SK-N-SH (cell line): Measurements from ENCODE around the gene C3orf22. TPM values are rescaled to one million over a fixed set of nuclear protein-coding genes. Genes with fewer than 3 reads are reported as not detected.

Source experiments
- CTCF ChIA-PET: fragments of 300-600, 350-600 bp; formaldehyde crosslinking; extraction: SDS; loops from one replicate; lab custom pipeline; 2021; lab: Yijun Ruan, JAX
- POLR2A ChIA-PET: fragments of 350-600 bp; sonication (Branson Sonifier 250); formaldehyde crosslinking; extraction: SDS; loops from one replicate; lab custom pipeline; 2020; ENCODE audit warnings: antibody characterized with exemption, inconsistent platforms; lab: Yijun Ruan, JAX
- DNase-seq: peaks from one replicate; pipeline ENCODE4 v3.0.0; 2012
- H2AFZ ChIP-seq: fragments of 200-600 bp; sonication (generic); 2 replicates; pipeline ENCODE4 v1.8.1; 2016; ENCODE audit warnings: antibody characterized with exemption, mild to moderate bottlenecking, low read depth
- H3F3A ChIP-seq: fragments of 200-600 bp; sonication (generic); replicated peaks from 2 replicates; pipeline ENCODE3; 2016; ENCODE audit warnings: antibody characterized with exemption, mild to moderate bottlenecking; ENCODE audit not compliant: insufficient read depth
- H3K27ac ChIP-seq, 2 experiments: fragments of 200-500 bp in 1 of 2; fragments of 200-600 bp in 1 of 2; sonication (Bioruptor generic) in 1 of 2; sonication (generic), shearing (Covaris generic) in 1 of 2; 2 replicates each; pipeline versions ENCODE4 v1.5.1 to v1.6.1; 2014 to 2016; ENCODE audit warnings: low read depth in 2 of 2, inconsistent platforms in 1 of 2, low read length in 1 of 2, mild to moderate bottlenecking in 1 of 2, mixed read lengths in 1 of 2
- H3K27me3 ChIP-seq: fragments of 200-600 bp; sonication (generic), shearing (Covaris generic); 2 replicates; pipeline ENCODE4 v1.6.1; 2016; ENCODE audit warnings: mixed run types; ENCODE audit not compliant: insufficient read depth
- H3K36me3 ChIP-seq, 2 experiments: fragments of 200-500 bp in 1 of 2; fragments of 200-600 bp in 1 of 2; sonication (Bioruptor generic) in 1 of 2; sonication (generic) in 1 of 2; replicated peaks in 1 of 2; 2 replicates each; pipeline versions ENCODE3 to v1.5.1; 2014 to 2016; ENCODE audit warnings: low read length in 1 of 2, mild to moderate bottlenecking in 1 of 2; ENCODE audit not compliant: insufficient read depth in 2 of 2, control insufficient read depth in 1 of 2
- H3K4me1 ChIP-seq, 2 experiments: fragments of 200-500 bp in 1 of 2; fragments of 200-600 bp in 1 of 2; sonication (Bioruptor generic) in 1 of 2; sonication (generic), shearing (Covaris generic) in 1 of 2; 2 replicates each; pipeline versions ENCODE4 v1.5.1 to v1.6.1; 2014 to 2016; ENCODE audit warnings: low read depth in 1 of 2, low read length in 1 of 2, mixed run types in 1 of 2; ENCODE audit not compliant: insufficient read depth in 2 of 2, control insufficient read depth in 1 of 2
- H3K4me2 ChIP-seq: fragments of 200-600 bp; sonication (generic), shearing (Covaris generic); 2 replicates; pipeline ENCODE4 v1.6.1; 2017; ENCODE audit warnings: mixed run types
- H3K4me3 ChIP-seq, 2 experiments: fragments of 200-500 bp in 1 of 2; fragments of 200-600 bp in 1 of 2; sonication (Bioruptor generic) in 1 of 2; sonication (generic), shearing (Covaris generic) in 1 of 2; 2 replicates each; pipeline versions ENCODE4 v1.5.1 to v1.8.1; 2014 to 2016; ENCODE audit warnings: low read depth in 2 of 2, inconsistent platforms in 1 of 2, low read length in 1 of 2, mild to moderate bottlenecking in 1 of 2, mixed read lengths in 1 of 2, moderate library complexity in 1 of 2
- H3K79me2 ChIP-seq: fragments of 200-600 bp; sonication (generic); 2 replicates; pipeline ENCODE4 v1.8.1; 2017; ENCODE audit warnings: mild to moderate bottlenecking; ENCODE audit not compliant: insufficient read depth
- H3K9ac ChIP-seq: fragments of 200-600 bp; sonication (generic); 2 replicates; pipeline ENCODE4 v1.6.1; 2017; ENCODE audit warnings: mixed run types
- H3K9me2 ChIP-seq: fragments of 200-600 bp; sonication (generic); 2 replicates; pipeline ENCODE4 v1.6.1; 2017; ENCODE audit warnings: mixed run types
- H3K9me3 ChIP-seq: fragments of 200-600 bp; sonication (generic); 2 replicates; pipeline ENCODE4 v1.6.1; 2017; ENCODE audit warnings: mixed run types, mild to moderate bottlenecking, moderate library complexity
- H4K20me1 ChIP-seq: fragments of 200-600 bp; sonication (generic); 2 replicates; pipeline ENCODE4 v1.6.1; 2017; ENCODE audit warnings: mild to moderate bottlenecking, mixed run types; ENCODE audit not compliant: insufficient read depth
- ELF1 ChIP-seq: IDR thresholded peaks from 2 replicates; pipeline ENCODE4 v1.4.0; 2012
- EP300 ChIP-seq, 2 experiments: IDR thresholded peaks; 2 replicates each; pipeline versions ENCODE4 v1.4.0 to v1.6.1; 2012; ENCODE audit warnings: borderline replicate concordance in 1 of 2, low read depth in 1 of 2, low read length in 1 of 2
- EZH2phosphoT487 ChIP-seq: fragments of 200-600 bp; sonication (generic); IDR thresholded peaks from 2 replicates; pipeline ENCODE4 v1.6.1; 2017; ENCODE audit warnings: low read depth, mixed run types, mild to moderate bottlenecking, antibody characterized with exemption, moderate library complexity, borderline replicate concordance
- FOSL2 ChIP-seq: IDR thresholded peaks from 2 replicates; pipeline ENCODE4 v1.4.0; 2012; ENCODE audit warnings: low read depth, mild to moderate bottlenecking, moderate library complexity, borderline replicate concordance
- FOXJ3 ChIP-seq: sonication (generic); formaldehyde crosslinking; IDR thresholded peaks from 2 replicates; pipeline ENCODE4 v1.5.1; 2020; ENCODE audit warnings: mild to moderate bottlenecking, missing genetic modification reagents
- FOXM1 ChIP-seq: IDR thresholded peaks from 2 replicates; pipeline ENCODE4 v1.4.0; 2012; ENCODE audit warnings: low read depth, mild to moderate bottlenecking
- GATA2 ChIP-seq: sonication (generic); formaldehyde crosslinking; IDR thresholded peaks from 2 replicates; pipeline ENCODE4 v1.5.0; 2020; ENCODE audit warnings: mild to moderate bottlenecking, missing genetic modification reagents
- MEF2A ChIP-seq: IDR thresholded peaks from 2 replicates; pipeline ENCODE4 v1.4.0; 2012; ENCODE audit warnings: low read depth, borderline replicate concordance
- MXI1 ChIP-seq: IDR thresholded peaks from 2 replicates; pipeline ENCODE4 v1.6.1; 2012; ENCODE audit warnings: mild to moderate bottlenecking, low read depth, low read length, improper control_type of control experiment
- NFIC ChIP-seq: IDR thresholded peaks from 2 replicates; pipeline ENCODE4 v1.4.0; 2012; ENCODE audit warnings: borderline replicate concordance
- RAD21 ChIP-seq: IDR thresholded peaks from 2 replicates; pipeline ENCODE4 v1.6.1; 2012; ENCODE audit warnings: mild to moderate bottlenecking, low read length
- RXRA ChIP-seq: IDR thresholded peaks from 2 replicates; pipeline ENCODE4 v1.4.0; 2012; ENCODE audit warnings: low read depth, mild to moderate bottlenecking, borderline replicate concordance
- SMC3 ChIP-seq: IDR thresholded peaks from 2 replicates; pipeline ENCODE4 v1.6.1; 2012; ENCODE audit warnings: low read depth, low read length, improper control_type of control experiment
- YY1 ChIP-seq: IDR thresholded peaks from 2 replicates; pipeline ENCODE4 v1.4.0; 2012; ENCODE audit warnings: low read depth, mild to moderate bottlenecking
- polyA plus RNA-seq, 3 experiments: library from polyadenylated mRNA; depleted of rRNA; stranded (reverse); fragments of >200 nt; gene quantifications; 2 replicates each; pipeline ENCODE4 v1.2.3, GENCODE V29; 2012
- TF ChIP-seq, protein P1 (sequence below): IDR thresholded peaks from 2 replicates; pipeline ENCODE4; 2012
- TF ChIP-seq, protein P2 (sequence below): fragments of 200-600 bp; sonication (generic); IDR thresholded peaks from 2 replicates; pipeline ENCODE4 v1.6.1; 2017; ENCODE audit warnings: antibody characterized with exemption, mild to moderate bottlenecking, moderate library complexity
- TF ChIP-seq, protein P3 (sequence below): fragments of 150-350 bp; IDR thresholded peaks from 2 replicates; pipeline ENCODE4 v1.6.1; 2016; ENCODE audit warnings: mild to moderate bottlenecking, low read depth, low read length
- TF ChIP-seq, protein P4 (sequence below): fragments of 150-350 bp; IDR thresholded peaks from 2 replicates; pipeline ENCODE4 v1.6.1; 2017; ENCODE audit warnings: antibody characterized with exemption, low read length, low read depth, borderline replicate concordance
- TF ChIP-seq, protein P5 (sequence below): IDR thresholded peaks from 2 replicates; pipeline ENCODE4 v1.4.0; 2012; ENCODE audit warnings: low read depth, borderline replicate concordance

C3orf22 gene
- polyA plus RNA-seq, 1 of the 3 experiments (the other 2 are of a cell fraction), result not detected

DNA sequence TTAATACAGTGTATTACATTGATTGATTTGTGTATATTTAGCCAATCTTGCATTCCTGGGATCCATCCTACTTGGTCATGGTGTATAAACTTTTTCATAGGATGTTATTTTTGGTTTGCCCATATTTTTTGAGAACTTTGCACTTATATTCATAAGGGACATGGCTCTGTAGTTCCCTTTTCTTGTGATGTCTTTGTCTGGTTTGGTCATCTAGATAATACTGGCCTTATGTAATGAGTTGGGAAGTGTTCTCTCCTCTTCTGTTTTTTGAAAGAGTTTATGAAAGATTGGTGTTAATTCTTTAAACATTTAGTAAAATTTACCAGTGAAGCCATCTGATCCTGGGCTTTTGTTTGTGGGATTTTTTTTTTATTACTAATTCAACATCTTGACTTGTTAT lies 25.2 kb downstream of the C3orf22 start:
- no peak for DNase-seq
- H3K4me2 ChIP-seq, result no peak overlapping the region
- TF ChIP-seq RXRA, result no peak
- TF ChIP-seq NFIC, result no peak
- TF ChIP-seq MXI1, result no peak
- no peak for TF ChIP-seq EZH2phosphoT487
- no peak for TF ChIP-seq GATA2
- TF ChIP-seq SMC3, result no peak
- TF ChIP-seq, protein P1, sequence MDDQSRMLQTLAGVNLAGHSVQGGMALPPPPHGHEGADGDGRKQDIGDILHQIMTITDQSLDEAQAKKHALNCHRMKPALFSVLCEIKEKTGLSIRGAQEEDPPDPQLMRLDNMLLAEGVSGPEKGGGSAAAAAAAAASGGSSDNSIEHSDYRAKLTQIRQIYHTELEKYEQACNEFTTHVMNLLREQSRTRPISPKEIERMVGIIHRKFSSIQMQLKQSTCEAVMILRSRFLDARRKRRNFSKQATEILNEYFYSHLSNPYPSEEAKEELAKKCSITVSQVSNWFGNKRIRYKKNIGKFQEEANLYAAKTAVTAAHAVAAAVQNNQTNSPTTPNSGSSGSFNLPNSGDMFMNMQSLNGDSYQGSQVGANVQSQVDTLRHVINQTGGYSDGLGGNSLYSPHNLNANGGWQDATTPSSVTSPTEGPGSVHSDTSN, result no peak
- TF ChIP-seq ELF1, result no peak
- no peak for TF ChIP-seq FOXJ3 (CRISPR knock-in tag)
- TF ChIP-seq RAD21, result no peak
- no peak for TF ChIP-seq EP300 (IDR thresholded peaks at IDR 0.05; ENCODE audit: borderline replicate concordance in 1 of 2, low read depth in 1 of 2, low read length in 1 of 2)
- TF ChIP-seq FOXM1, result no peak
- TF ChIP-seq MEF2A, result no peak
- no peak for TF ChIP-seq FOSL2
- TF ChIP-seq, protein P2, sequence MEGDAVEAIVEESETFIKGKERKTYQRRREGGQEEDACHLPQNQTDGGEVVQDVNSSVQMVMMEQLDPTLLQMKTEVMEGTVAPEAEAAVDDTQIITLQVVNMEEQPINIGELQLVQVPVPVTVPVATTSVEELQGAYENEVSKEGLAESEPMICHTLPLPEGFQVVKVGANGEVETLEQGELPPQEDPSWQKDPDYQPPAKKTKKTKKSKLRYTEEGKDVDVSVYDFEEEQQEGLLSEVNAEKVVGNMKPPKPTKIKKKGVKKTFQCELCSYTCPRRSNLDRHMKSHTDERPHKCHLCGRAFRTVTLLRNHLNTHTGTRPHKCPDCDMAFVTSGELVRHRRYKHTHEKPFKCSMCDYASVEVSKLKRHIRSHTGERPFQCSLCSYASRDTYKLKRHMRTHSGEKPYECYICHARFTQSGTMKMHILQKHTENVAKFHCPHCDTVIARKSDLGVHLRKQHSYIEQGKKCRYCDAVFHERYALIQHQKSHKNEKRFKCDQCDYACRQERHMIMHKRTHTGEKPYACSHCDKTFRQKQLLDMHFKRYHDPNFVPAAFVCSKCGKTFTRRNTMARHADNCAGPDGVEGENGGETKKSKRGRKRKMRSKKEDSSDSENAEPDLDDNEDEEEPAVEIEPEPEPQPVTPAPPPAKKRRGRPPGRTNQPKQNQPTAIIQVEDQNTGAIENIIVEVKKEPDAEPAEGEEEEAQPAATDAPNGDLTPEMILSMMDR, result no peak
- TF ChIP-seq, protein P3, sequence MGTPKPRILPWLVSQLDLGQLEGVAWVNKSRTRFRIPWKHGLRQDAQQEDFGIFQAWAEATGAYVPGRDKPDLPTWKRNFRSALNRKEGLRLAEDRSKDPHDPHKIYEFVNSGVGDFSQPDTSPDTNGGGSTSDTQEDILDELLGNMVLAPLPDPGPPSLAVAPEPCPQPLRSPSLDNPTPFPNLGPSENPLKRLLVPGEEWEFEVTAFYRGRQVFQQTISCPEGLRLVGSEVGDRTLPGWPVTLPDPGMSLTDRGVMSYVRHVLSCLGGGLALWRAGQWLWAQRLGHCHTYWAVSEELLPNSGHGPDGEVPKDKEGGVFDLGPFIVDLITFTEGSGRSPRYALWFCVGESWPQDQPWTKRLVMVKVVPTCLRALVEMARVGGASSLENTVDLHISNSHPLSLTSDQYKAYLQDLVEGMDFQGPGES, result no peak
- TF ChIP-seq YY1, result no peak
- TF ChIP-seq, protein P4, sequence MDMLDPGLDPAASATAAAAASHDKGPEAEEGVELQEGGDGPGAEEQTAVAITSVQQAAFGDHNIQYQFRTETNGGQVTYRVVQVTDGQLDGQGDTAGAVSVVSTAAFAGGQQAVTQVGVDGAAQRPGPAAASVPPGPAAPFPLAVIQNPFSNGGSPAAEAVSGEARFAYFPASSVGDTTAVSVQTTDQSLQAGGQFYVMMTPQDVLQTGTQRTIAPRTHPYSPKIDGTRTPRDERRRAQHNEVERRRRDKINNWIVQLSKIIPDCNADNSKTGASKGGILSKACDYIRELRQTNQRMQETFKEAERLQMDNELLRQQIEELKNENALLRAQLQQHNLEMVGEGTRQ, result no peak
- TF ChIP-seq, protein P5, sequence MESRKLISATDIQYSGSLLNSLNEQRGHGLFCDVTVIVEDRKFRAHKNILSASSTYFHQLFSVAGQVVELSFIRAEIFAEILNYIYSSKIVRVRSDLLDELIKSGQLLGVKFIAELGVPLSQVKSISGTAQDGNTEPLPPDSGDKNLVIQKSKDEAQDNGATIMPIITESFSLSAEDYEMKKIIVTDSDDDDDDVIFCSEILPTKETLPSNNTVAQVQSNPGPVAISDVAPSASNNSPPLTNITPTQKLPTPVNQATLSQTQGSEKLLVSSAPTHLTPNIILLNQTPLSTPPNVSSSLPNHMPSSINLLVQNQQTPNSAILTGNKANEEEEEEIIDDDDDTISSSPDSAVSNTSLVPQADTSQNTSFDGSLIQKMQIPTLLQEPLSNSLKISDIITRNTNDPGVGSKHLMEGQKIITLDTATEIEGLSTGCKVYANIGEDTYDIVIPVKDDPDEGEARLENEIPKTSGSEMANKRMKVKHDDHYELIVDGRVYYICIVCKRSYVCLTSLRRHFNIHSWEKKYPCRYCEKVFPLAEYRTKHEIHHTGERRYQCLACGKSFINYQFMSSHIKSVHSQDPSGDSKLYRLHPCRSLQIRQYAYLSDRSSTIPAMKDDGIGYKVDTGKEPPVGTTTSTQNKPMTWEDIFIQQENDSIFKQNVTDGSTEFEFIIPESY, result no peak
- H3K9me3 ChIP-seq, result no peaks in the 10 kb centered on the region
- H3F3A ChIP-seq, result no peaks in the 10 kb centered on the region
- H3K36me3 ChIP-seq, result no peaks in the 10 kb centered on the region
- no peak overlapping the region for H2AFZ ChIP-seq
- no peaks in the 10 kb centered on the region for H3K9me2 ChIP-seq
- no peak overlapping the region for H3K27ac ChIP-seq
- no peak overlapping the region for H3K4me3 ChIP-seq
- no peak overlapping the region for H3K9ac ChIP-seq
- CTCF ChIA-PET, result interaction anchor here (1.3 to 1.6 kb wide), 2 partner anchors 11 to 14 kb away, joined by 3 to 5 read pairs; no protein-coding TSS in a partner anchor
- H4K20me1 ChIP-seq, result no peaks in the 10 kb centered on the region
- POLR2A ChIA-PET, result no interaction called here
- no peaks in the 10 kb centered on the region for H3K79me2 ChIP-seq
- H3K4me1 ChIP-seq, result peaks cover 0 to 26% of the 10 kb centered on the region in 2 experiments; a peak in 1 of 4 replicates
- peaks cover 16% of the 10 kb centered on the region; the same call in 1 of the 2 replicates for H3K27me3 ChIP-seq
